Endothelial cell of umbilical vein (primary cell): Measurements from ENCODE around the gene TMEM237. TPM values are rescaled to one million over a fixed set of nuclear protein-coding genes. Genes with fewer than 3 reads are reported as not detected.
A peak's percentile ranks its signal among the peaks of the same experiment; 100 is the strongest.

Experiments
- BruUV-seq: library from RNA; stranded (reverse); fragments of 400-500 nt; replicated peaks from 2 replicates; lab custom pipeline; 2021; lab: Mats Ljungman, UMichigan
- CTCF ChIA-PET: fragments of 300-600, 350-600 bp; sonication (Branson Sonifier 250); formaldehyde crosslinking; loops from one replicate; lab custom pipeline; 2021; ENCODE audit warnings: antibody characterized with exemption, inconsistent platforms; lab: Charles Lee
- POLR2A ChIA-PET: fragments of 300-600, 350-600 bp; sonication (Branson Sonifier 250); formaldehyde crosslinking; loops from one replicate; lab custom pipeline; 2021; ENCODE audit warnings: antibody characterized with exemption, inconsistent platforms; lab: Charles Lee
- DNase-seq: peaks from one replicate; pipeline ENCODE4 v3.0.0-alpha.2; 2011; ENCODE audit warnings: low read depth, low spot score
- FAIRE-seq: peaks from 2 replicates; lab custom pipeline; 2011; peaks lifted over from hg19 to GRCh38; lab: Jason Lieb, UNC
- H2AFZ ChIP-seq: 2 replicates; pipeline ENCODE4 v1.6.0; 2012; ENCODE audit warnings: low read depth, low read length, control low read depth, inconsistent platforms
- H3K27ac ChIP-seq: 2 replicates; pipeline ENCODE4 v1.5.1; 2011; ENCODE audit warnings: low read depth, mild to moderate bottlenecking, control low read depth, low read length, moderate library complexity; ENCODE audit not compliant: insufficient read depth
- H3K27me3 ChIP-seq, 2 experiments: 2 replicates each; pipeline versions ENCODE4 v1.6.0 to v1.6.1; 2011; ENCODE audit warnings: low read length in 2 of 2, mixed read lengths in 1 of 2; ENCODE audit not compliant: control insufficient read depth in 2 of 2, insufficient read depth in 2 of 2
- H3K36me3 ChIP-seq, 2 experiments: 2 replicates in 1 of 2; 3 replicates in 1 of 2; pipeline ENCODE4 v1.5.1; 2011; ENCODE audit warnings: low read length in 2 of 2, mild to moderate bottlenecking in 1 of 2, moderate library complexity in 1 of 2; ENCODE audit not compliant: control insufficient read depth in 2 of 2, insufficient read depth in 2 of 2; ENCODE audit errors: extremely low read depth in 1 of 2
- H3K4me1 ChIP-seq: 3 replicates; pipeline ENCODE4 v1.5.1; 2011; ENCODE audit warnings: mild to moderate bottlenecking, low read length; ENCODE audit not compliant: control insufficient read depth, insufficient read depth; ENCODE audit errors: extremely low read depth
- H3K4me2 ChIP-seq: 2 replicates; pipeline ENCODE4 v1.6.1; 2011; ENCODE audit warnings: low read length, control low read depth, mixed read lengths; ENCODE audit not compliant: insufficient read depth
- H3K4me3 ChIP-seq, 3 experiments: fragments of 200-600 bp in 1 of 3; sonication (generic), shearing (Covaris generic) in 1 of 3; replicated peaks in 1 of 3; 2 replicates each; pipeline ENCODE4 v1.5.1; 2011 to 2016; ENCODE audit warnings: control low read depth in 3 of 3, low read length in 3 of 3, mild to moderate bottlenecking in 2 of 3, inconsistent platforms in 1 of 3, low read depth in 1 of 3, moderate library complexity in 1 of 3; ENCODE audit not compliant: insufficient read depth in 1 of 3
- H3K79me2 ChIP-seq: 2 replicates; pipeline ENCODE4 v1.6.0; 2012; ENCODE audit warnings: low read length, inconsistent platforms; ENCODE audit not compliant: control insufficient read depth, insufficient read depth
- H3K9ac ChIP-seq: replicated peaks from 2 replicates; pipeline ENCODE3; 2011; ENCODE audit warnings: low read length, control low read depth; ENCODE audit not compliant: insufficient read depth; ENCODE audit errors: extremely low read depth
- H3K9me1 ChIP-seq: replicated peaks from 3 replicates; pipeline ENCODE4 v1.6.0; 2011; ENCODE audit warnings: mild to moderate bottlenecking, low read length; ENCODE audit not compliant: control insufficient read depth, insufficient read depth; ENCODE audit errors: extremely low read depth
- H3K9me3 ChIP-seq: replicated peaks from 2 replicates; pipeline ENCODE4 v1.5.1; 2012; ENCODE audit warnings: low read length, inconsistent platforms; ENCODE audit not compliant: control insufficient read depth, insufficient read depth
- H4K20me1 ChIP-seq: replicated peaks from 2 replicates; pipeline ENCODE3; 2011; ENCODE audit warnings: mild to moderate bottlenecking, low read length; ENCODE audit not compliant: control insufficient read depth, insufficient read depth; ENCODE audit errors: extremely low read depth
- FOS ChIP-seq: IDR thresholded peaks from 2 replicates; pipeline ENCODE4 v1.6.1; 2011; ENCODE audit warnings: mild to moderate bottlenecking, low read length, moderate library complexity, borderline replicate concordance; ENCODE audit not compliant: insufficient read depth
- MYC ChIP-seq: IDR thresholded peaks from one replicate; pipeline ENCODE4 v1.6.1; 2011; ENCODE audit warnings: mild to moderate bottlenecking, low read depth, low read length
- POLR2A ChIP-seq: IDR thresholded peaks from 2 replicates; pipeline ENCODE4 v1.6.1; 2012; ENCODE audit warnings: low read depth, mild to moderate bottlenecking, control low read depth, low read length
- POLR2AphosphoS5 ChIP-seq: IDR thresholded peaks from 2 replicates; pipeline ENCODE4 v1.6.1; 2012; ENCODE audit warnings: low read depth, mild to moderate bottlenecking, control low read depth, low read length, moderate library complexity; ENCODE audit not compliant: insufficient read depth
- dilution Hi-C: fragments of 300-500 bp; cut with MboI; formaldehyde crosslinking; loops from one replicate; pipeline ENCODE4 v1.15.0; 2019; ENCODE audit warnings: low sequenced_read_pairs; ENCODE audit not compliant: extremely low pct_ligation_motif_present
- intact Hi-C: fragments of 100-400 bp; cut with micrococcal nuclease; formaldehyde crosslinking; loops from one replicate; pipeline ENCODE4 v1.10.0; 2022
- polyA plus RNA-seq, 4 experiments: library from polyadenylated mRNA; depleted of rRNA in 3 of 4; stranded (reverse) in 3 of 4; unstranded in 1 of 4; fragments of >200 nt; gene quantifications; 2 replicates each; pipeline versions ENCODE4 v1.2.1 to v1.2.3, GENCODE V29; 2011 to 2012; ENCODE audit warnings: missing spikeins in 1 of 4
- total RNA-seq: library from RNA; stranded (reverse); gene quantifications from 2 replicates; pipeline ENCODE4 v1.2.3, GENCODE V29; 2021
- TF ChIP-seq, protein P1 (sequence below): IDR thresholded peaks from 2 replicates; pipeline ENCODE4 v1.6.1; 2011; ENCODE audit not compliant: insufficient read depth, insufficient read length
- TF ChIP-seq, protein P2 (sequence below), 2 donors: IDR thresholded peaks; 1 replicate in 1 of 2; 2 replicates in 1 of 2; pipeline ENCODE4 v1.5.1; 2011; ENCODE audit warnings: low read length in 2 of 2, mild to moderate bottlenecking in 2 of 2, moderate library complexity in 2 of 2, control low read depth in 1 of 2, inconsistent platforms in 1 of 2, low read depth in 1 of 2; ENCODE audit not compliant: insufficient read depth in 1 of 2; ENCODE audit errors: extremely low read depth in 1 of 2

The TMEM237 gene
- total and polyA plus RNA-seq, 2 donors (not counting 3 experiments of a cell fraction or from before 2014, with no cell fraction given) = 41.2 to 64.7 TPM

DNA sequence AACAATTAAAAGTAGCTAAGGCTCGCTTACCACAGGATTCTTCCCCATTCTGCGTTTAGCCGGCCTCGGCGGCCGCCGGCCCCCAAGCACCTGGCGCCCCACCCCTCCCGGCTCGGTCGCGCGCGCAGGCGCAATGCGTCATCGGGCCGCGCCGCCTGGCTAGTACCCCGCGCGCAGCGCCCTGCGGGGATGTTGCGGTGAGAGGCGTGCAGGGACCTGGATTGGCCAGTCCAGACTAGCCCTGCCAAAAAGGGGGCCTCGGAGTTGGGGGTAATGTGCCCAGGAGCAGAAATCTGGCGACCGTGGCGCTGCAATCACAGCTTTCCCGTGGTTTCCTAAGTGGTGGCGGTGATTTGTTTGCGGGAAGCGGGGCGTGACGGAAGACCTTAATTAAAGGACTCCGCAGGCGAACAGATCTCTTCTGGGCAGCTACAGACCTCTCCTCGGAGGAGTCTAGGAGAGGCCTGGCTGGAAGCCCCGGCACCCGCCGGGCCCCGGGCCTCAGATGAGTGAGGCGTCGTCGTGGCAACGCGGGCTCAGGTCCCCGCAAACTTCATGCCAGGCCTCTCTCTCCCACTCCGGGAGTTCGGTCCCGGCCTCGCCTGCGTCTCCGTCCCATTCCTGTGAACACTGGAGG is 606 bp downstream of the TMEM237 start:
- no peaks in the 10 kb centered on the region for H3K9me3 ChIP-seq
- peaks cover 14% of the 10 kb centered on the region for H3K79me2 ChIP-seq
- no peaks in the 10 kb centered on the region for H3K27me3 ChIP-seq
- BruUV-seq = TSS peak; percentile 77
- peaks cover 12% of the 10 kb centered on the region for H3K4me1 ChIP-seq
- H3K9me1 ChIP-seq = no peaks in the 10 kb centered on the region
- peak overlapping the region; percentile 91 for H3K9ac ChIP-seq
- peak overlapping the region; percentile 92 for H2AFZ ChIP-seq
- H3K4me3 ChIP-seq = peak overlapping the region; percentile 62 to 93 (median 77)
- FAIRE-seq = no peak
- CTCF ChIA-PET = interaction anchor here (1.0 to 2.3 kb wide), 5 partner anchors 11 to 177 kb away, joined by 3 to 13 read pairs (median 4); partner anchors contain the start of gene MPP4
- intact Hi-C loops (loop anchor here (1.0 to 5.0 kb wide), 4 partner anchors 13 to 192 kb away; partner anchors contain the start of genes ALS2, STRADB and TRAK2), dilution Hi-C loops (no loop called here)
- peak overlapping the region; percentile 98 for H3K4me2 ChIP-seq
- POLR2A ChIA-PET = no interaction called here
- DNase-seq = peak; percentile 85
- no peaks in the 10 kb centered on the region for H3K36me3 ChIP-seq
- peak overlapping the region; percentile 87 for H3K27ac ChIP-seq
- H4K20me1 ChIP-seq = no peaks in the 10 kb centered on the region
- TF ChIP-seq MYC (no peak), POLR2A (peak; percentile 74), POLR2AphosphoS5 (peak; percentile 68), FOS (peak; percentile 15)
- TF ChIP-seq, protein P1, sequence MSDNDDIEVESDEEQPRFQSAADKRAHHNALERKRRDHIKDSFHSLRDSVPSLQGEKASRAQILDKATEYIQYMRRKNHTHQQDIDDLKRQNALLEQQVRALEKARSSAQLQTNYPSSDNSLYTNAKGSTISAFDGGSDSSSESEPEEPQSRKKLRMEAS = no peak
- TF ChIP-seq, protein P2, sequence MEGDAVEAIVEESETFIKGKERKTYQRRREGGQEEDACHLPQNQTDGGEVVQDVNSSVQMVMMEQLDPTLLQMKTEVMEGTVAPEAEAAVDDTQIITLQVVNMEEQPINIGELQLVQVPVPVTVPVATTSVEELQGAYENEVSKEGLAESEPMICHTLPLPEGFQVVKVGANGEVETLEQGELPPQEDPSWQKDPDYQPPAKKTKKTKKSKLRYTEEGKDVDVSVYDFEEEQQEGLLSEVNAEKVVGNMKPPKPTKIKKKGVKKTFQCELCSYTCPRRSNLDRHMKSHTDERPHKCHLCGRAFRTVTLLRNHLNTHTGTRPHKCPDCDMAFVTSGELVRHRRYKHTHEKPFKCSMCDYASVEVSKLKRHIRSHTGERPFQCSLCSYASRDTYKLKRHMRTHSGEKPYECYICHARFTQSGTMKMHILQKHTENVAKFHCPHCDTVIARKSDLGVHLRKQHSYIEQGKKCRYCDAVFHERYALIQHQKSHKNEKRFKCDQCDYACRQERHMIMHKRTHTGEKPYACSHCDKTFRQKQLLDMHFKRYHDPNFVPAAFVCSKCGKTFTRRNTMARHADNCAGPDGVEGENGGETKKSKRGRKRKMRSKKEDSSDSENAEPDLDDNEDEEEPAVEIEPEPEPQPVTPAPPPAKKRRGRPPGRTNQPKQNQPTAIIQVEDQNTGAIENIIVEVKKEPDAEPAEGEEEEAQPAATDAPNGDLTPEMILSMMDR (IDR thresholded peaks at IDR 0.05; ENCODE audit: extremely low read depth in 1 of 2, insufficient read depth in 1 of 2, low read depth in 1 of 2, low read length in 2 of 2) = peak in 1 of 2 donors; percentile 7
